OCI-LY3 (cell line): Measurements from ENCODE around the gene PUM1.

Experiments used
- H2AFZ ChIP-seq: fragments of 200-600, 300-600 bp; shearing (Covaris generic); 2 replicates; pipeline ENCODE4 v1.6.0; 2014; ENCODE audit warnings: antibody characterized with exemption, low read depth, low read length
- H3K27ac ChIP-seq: fragments of 200-600, 300-600 bp; sonication (generic); 2 replicates; pipeline ENCODE4 v1.5.1; 2014; ENCODE audit warnings: mild to moderate bottlenecking, low read length, moderate library complexity, mixed read lengths
- H3K27me3 ChIP-seq: fragments of 200-600, 300-600 bp; sonication (generic); 2 replicates; pipeline ENCODE4 v1.6.1; 2014; ENCODE audit warnings: low read depth, low read length, mixed read lengths
- H3K36me3 ChIP-seq: fragments of 200-600, 300-600 bp; sonication (generic); replicated peaks from 2 replicates; pipeline ENCODE3; 2014; ENCODE audit warnings: low read depth, low read length, mixed read lengths
- H3K4me1 ChIP-seq: fragments of 300-600, 200-600 bp; sonication (generic); 2 replicates; pipeline ENCODE4 v1.6.1; 2014; ENCODE audit warnings: low read length, mixed read lengths
- H3K4me2 ChIP-seq: fragments of 200-600, 300-600 bp; sonication (generic); 2 replicates; pipeline ENCODE4 v1.6.1; 2014; ENCODE audit warnings: low read length, mixed read lengths
- H3K4me3 ChIP-seq: fragments of 300-600, 200-600 bp; sonication (generic); 2 replicates; pipeline ENCODE4 v1.5.1; 2014; ENCODE audit warnings: antibody characterized with exemption, mild to moderate bottlenecking, low read length, moderate library complexity
- H3K79me2 ChIP-seq: fragments of 300-600, 200-600 bp; shearing (Covaris generic); 2 replicates; pipeline ENCODE4 v1.6.1; 2014; ENCODE audit warnings: mild to moderate bottlenecking, low read length, mixed read lengths
- H3K9ac ChIP-seq: fragments of 300-600, 200-600 bp; shearing (Covaris generic); 2 replicates; pipeline ENCODE4 v1.6.0; 2014; ENCODE audit warnings: mild to moderate bottlenecking, low read length, moderate library complexity
- H3K9me3 ChIP-seq: fragments of 200-600, 300-600 bp; shearing (Covaris generic); 2 replicates; pipeline ENCODE4 v1.6.1; 2014; ENCODE audit warnings: low read length, mixed read lengths; ENCODE audit not compliant: insufficient read depth
- H4K20me1 ChIP-seq: fragments of 200-600, 300-600 bp; sonication (generic); 2 replicates; pipeline ENCODE4 v1.6.1; 2016; ENCODE audit warnings: low read length, mixed read lengths; ENCODE audit not compliant: insufficient read depth
- CTCF ChIP-seq: fragments of 200-600, 300-600 bp; sonication (generic); IDR thresholded peaks from 2 replicates; pipeline ENCODE4 v1.5.1; 2014; ENCODE audit warnings: antibody characterized with exemption, low read length, low read depth
- EZH2phosphoT487 ChIP-seq: fragments of 200-600 bp; shearing (Covaris generic); IDR thresholded peaks from 2 replicates; pipeline ENCODE4 v1.6.1; 2018; ENCODE audit warnings: antibody characterized with exemption, mixed run types, low read depth

Gene PUM1

GRCh38 chr1:31108861-31109260, 43.3 kb upstream of the PUM1 start:
- TF ChIP-seq EZH2phosphoT487, result no peak
- no peak overlapping the region for H3K9ac ChIP-seq

GRCh38 chr1:31105646-31106045, 40.1 kb upstream of the PUM1 start:
- no peaks in the 10 kb centered on the region for H3K4me1 ChIP-seq
- H3K27ac ChIP-seq, result no peak overlapping the region
- no peak overlapping the region for H3K4me3 ChIP-seq
- no peak overlapping the region for H2AFZ ChIP-seq
- no peak for TF ChIP-seq EZH2phosphoT487
- TF ChIP-seq CTCF, result no peak
- H3K79me2 ChIP-seq, result no peaks in the 10 kb centered on the region
- no peaks in the 10 kb centered on the region for H3K36me3 ChIP-seq
- no peaks in the 10 kb centered on the region for H3K9me3 ChIP-seq
- no peaks in the 10 kb centered on the region for H4K20me1 ChIP-seq
- no peak overlapping the region for H3K9ac ChIP-seq
- no peaks in the 10 kb centered on the region for H3K27me3 ChIP-seq
- H3K4me2 ChIP-seq, result no peak overlapping the region

More at GRCh38 chr1:31108861-31109260, 43.3 kb upstream of the PUM1 start:
- H4K20me1 ChIP-seq, result no peaks in the 10 kb centered on the region
- no peaks in the 10 kb centered on the region for H3K9me3 ChIP-seq
- no peaks in the 10 kb centered on the region for H3K4me1 ChIP-seq
- no peaks in the 10 kb centered on the region for H3K36me3 ChIP-seq
- H3K79me2 ChIP-seq, result no peaks in the 10 kb centered on the region
- no peak overlapping the region for H3K4me3 ChIP-seq
- H3K4me2 ChIP-seq, result no peak overlapping the region
- H2AFZ ChIP-seq, result no peak overlapping the region
- no peak overlapping the region for H3K27ac ChIP-seq
- H3K27me3 ChIP-seq, result no peaks in the 10 kb centered on the region

- H3K9ac ChIP-seq, result no peak overlapping the region
- H3K36me3 ChIP-seq, result no peaks in the 10 kb centered on the region
- no peaks in the 10 kb centered on the region for H3K79me2 ChIP-seq
- no peak overlapping the region for H3K27ac ChIP-seq
- no peak overlapping the region for H3K4me3 ChIP-seq
- H4K20me1 ChIP-seq, result no peaks in the 10 kb centered on the region
- H3K9me3 ChIP-seq, result no peaks in the 10 kb centered on the region
- no peaks in the 10 kb centered on the region for H3K4me1 ChIP-seq
- no peak overlapping the region for H2AFZ ChIP-seq
- no peak for TF ChIP-seq CTCF
- no peak for TF ChIP-seq EZH2phosphoT487
- H3K4me2 ChIP-seq, result no peak overlapping the region
- H3K27me3 ChIP-seq, result no peaks in the 10 kb centered on the region
Observed at GRCh38 chr1:31102501-31102950, 37.0 kb upstream of the PUM1 start.

GRCh38 chr1:31101147-31101502, 35.6 kb upstream of the PUM1 start:
- H3K4me1 ChIP-seq, result no peaks in the 10 kb centered on the region
- no peak overlapping the region for H2AFZ ChIP-seq
- no peak overlapping the region for H3K9ac ChIP-seq
- no peaks in the 10 kb centered on the region for H4K20me1 ChIP-seq
- H3K27me3 ChIP-seq, result no peaks in the 10 kb centered on the region
- H3K9me3 ChIP-seq, result no peaks in the 10 kb centered on the region
- H3K36me3 ChIP-seq, result no peaks in the 10 kb centered on the region
- H3K4me2 ChIP-seq, result no peak overlapping the region
- no peak overlapping the region for H3K4me3 ChIP-seq
- H3K27ac ChIP-seq, result no peak overlapping the region
- TF ChIP-seq EZH2phosphoT487 (no peak), CTCF (no peak)
- H3K79me2 ChIP-seq, result no peaks in the 10 kb centered on the region
